Fibroblast of gingiva (primary cell): Measurements from ENCODE around the gene TUB.
A peak's percentile ranks its signal among the peaks of the same experiment; 100 is the strongest.

Source experiments
- DNase-seq: peaks from one replicate; pipeline ENCODE4 v3.0.0-alpha.2; 2011; ENCODE audit warnings: low read depth

TUB gene

GRCh38 chr11:8107642-8108041, 26.6 kb downstream of the TUB start:
- no peak for DNase-seq

DNA sequence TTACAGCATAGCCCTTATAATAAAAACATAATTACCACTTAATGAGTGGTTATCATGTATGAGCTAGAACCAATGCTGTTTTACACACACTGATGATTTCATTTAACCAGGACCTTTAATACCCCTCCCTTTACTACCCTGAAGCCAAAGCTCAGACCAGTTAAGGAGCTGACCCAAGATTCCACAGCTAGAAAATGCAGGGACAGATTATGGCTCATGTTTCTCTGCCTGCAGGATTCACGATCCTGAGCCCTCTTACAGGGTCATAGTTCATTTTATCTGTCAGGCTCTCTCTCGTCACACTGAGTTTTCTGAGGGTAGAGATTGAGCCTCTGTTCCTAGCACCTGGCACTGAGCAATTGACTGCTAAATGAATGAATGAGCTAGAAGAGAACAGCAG, 27.4 kb downstream of the TUB start:
- DNase-seq, result no peak

GRCh38 chr11:8109675-8110074, 28.7 kb downstream of the TUB start:
- no peak for DNase-seq

DNA sequence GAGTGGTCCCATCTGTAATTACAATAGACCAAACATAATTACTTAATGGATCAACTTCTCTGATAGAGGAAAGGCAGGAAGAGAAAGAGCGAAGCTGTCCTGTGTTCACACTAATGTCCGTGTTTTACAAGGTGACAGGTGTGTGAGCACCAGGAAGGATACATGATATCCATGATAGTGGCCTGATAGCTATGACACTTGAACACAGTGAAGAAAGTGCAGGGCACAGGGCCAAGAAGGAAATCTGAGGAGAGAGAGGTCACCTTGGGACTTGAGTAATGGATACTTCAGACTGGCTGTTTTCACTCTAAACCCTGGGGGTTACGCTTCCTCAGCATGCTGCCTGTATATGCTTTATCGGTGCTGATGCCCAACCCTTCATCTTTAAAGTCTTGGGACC, 29.4 kb downstream of the TUB start:
- DNase-seq, result no peak

GRCh38 chr11:8111636-8112035, 30.6 kb downstream of the TUB start:
- DNase-seq, result peak; percentile 18

DNA sequence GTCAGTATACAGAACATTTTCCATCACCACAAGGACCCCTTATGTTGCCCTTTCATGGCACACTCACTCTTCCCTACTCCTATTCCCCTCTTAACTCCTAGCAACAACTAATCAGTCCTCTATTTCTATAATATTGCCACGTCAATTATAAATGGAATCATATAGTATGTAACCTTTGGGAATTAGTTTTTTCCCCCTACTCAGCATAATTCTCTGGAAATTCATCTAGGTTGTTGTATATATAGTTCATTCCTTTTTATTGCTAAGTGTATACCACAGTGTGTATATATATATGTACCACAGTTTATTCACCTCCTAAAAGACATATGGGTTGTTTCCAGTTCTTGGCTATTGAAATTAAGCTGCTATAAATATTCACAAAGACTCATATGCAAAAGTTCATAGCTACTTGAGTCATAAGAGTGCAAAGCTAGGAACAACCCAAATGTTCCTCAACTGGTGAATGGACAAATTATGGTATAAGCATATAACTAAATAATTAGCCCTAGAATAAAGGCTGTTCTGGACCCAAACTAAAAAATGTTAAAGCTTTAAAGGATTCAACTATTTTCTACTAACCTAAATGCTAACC, 41.3 kb downstream of the TUB start:
- no peak for DNase-seq

- DNase-seq, result no peak
These were observed 45.8 kb downstream of the TUB start for GRCh38 chr11:8126649-8127289.

DNA sequence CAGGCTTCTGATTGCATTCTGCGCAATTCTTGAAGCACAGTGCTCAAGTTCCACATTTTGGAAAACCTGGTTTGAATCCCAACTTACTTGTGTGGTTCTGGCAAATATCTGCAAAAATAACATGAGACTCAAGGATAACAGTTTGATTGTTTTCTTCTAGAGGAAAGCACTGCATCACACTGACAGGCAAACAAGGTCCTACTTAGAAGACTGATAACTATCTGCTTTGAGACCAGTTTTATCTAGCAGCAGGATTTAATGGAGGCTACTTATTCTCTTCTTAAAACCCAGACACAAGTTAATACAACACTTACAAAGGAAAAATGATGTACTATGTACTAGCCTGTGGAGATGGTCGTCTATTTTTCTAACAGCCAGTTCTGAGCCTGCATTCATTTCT, 46.4 kb downstream of the TUB start:
- no peak for DNase-seq

GRCh38 chr11:8138526-8138925, 57.5 kb downstream of the TUB start:
- DNase-seq, result no peak

- DNase-seq, result no peak
These were observed 68.7 kb downstream of the TUB start for GRCh38 chr11:8149726-8150125.
